Measurements from ENCODE around the gene SNTB2. TPM values are rescaled to one million over a fixed set of nuclear protein-coding genes. Genes with fewer than 3 reads are reported as not detected.

Gene SNTB2
- total RNA-seq, 1 donor from 2014 or later = 44.6 TPM

DNA sequence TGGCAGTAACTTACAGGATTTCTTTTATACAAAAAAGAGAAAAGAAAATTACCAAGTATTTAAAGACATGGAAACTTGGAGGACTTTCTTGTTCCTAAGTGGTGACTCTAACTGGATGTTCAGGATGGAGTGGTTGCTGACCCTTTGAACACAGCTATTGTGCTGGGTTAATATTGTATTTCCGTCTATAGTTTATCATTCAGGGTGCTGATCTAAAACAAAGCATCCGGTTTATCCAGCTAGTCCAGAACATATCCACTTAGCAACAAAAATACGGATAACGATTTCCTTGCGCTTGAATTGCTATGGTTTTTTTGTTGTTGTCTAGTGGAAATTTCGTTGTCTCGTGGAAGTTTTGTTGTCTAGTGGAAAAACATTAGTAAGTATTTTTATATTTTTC is 38.2 kb downstream of the SNTB2 start:
- peaks cover 12% of the 10 kb centered on the region for H3K4me1 ChIP-seq
- ATAC-seq (no peak), DNase-seq (no peak)
- intact Hi-C loops (cut with DNase I) = no loop called here
- no peak overlapping the region for H3K4me3 ChIP-seq
- no peaks in the 10 kb centered on the region for H3K36me3 ChIP-seq
- H3K27me3 ChIP-seq = no peaks in the 10 kb centered on the region
- peak overlapping the region; percentile 72 for H3K27ac ChIP-seq
- TF ChIP-seq, protein P1, sequence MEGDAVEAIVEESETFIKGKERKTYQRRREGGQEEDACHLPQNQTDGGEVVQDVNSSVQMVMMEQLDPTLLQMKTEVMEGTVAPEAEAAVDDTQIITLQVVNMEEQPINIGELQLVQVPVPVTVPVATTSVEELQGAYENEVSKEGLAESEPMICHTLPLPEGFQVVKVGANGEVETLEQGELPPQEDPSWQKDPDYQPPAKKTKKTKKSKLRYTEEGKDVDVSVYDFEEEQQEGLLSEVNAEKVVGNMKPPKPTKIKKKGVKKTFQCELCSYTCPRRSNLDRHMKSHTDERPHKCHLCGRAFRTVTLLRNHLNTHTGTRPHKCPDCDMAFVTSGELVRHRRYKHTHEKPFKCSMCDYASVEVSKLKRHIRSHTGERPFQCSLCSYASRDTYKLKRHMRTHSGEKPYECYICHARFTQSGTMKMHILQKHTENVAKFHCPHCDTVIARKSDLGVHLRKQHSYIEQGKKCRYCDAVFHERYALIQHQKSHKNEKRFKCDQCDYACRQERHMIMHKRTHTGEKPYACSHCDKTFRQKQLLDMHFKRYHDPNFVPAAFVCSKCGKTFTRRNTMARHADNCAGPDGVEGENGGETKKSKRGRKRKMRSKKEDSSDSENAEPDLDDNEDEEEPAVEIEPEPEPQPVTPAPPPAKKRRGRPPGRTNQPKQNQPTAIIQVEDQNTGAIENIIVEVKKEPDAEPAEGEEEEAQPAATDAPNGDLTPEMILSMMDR (IDR thresholded peaks at IDR 0.05) = no peak
- no peaks in the 10 kb centered on the region for H3K9me3 ChIP-seq

DNA sequence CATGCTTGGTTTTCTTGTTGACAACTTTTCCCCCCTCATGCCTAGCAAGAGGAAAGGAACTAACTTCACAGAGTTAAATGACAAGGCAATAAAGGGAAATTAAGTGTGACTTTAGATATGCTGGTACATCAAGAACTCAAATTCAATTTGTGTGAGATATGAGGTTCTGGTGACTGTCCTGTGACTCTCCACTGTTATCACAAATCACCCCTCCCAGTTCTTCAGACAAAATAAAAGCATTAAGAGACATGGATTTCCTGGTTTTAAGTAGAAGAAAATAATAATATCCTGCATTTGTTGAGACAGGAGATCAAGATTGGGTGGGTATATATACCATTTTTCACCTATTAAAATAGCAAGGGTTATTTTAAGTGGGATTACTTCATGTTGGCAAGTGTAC is 46.2 kb downstream of the SNTB2 start:
- intact Hi-C loops (cut with DNase I) = no loop called here
- H3K27me3 ChIP-seq = no peaks in the 10 kb centered on the region
- DNase-seq (no peak), ATAC-seq (no peak)
- H3K36me3 ChIP-seq = no peaks in the 10 kb centered on the region
- peaks cover 8% of the 10 kb centered on the region for H3K4me1 ChIP-seq
- TF ChIP-seq, protein P1 (IDR thresholded peaks at IDR 0.05) = no peak
- no peak overlapping the region for H3K4me3 ChIP-seq
- H3K9me3 ChIP-seq = no peaks in the 10 kb centered on the region
- H3K27ac ChIP-seq = no peak overlapping the region

DNA sequence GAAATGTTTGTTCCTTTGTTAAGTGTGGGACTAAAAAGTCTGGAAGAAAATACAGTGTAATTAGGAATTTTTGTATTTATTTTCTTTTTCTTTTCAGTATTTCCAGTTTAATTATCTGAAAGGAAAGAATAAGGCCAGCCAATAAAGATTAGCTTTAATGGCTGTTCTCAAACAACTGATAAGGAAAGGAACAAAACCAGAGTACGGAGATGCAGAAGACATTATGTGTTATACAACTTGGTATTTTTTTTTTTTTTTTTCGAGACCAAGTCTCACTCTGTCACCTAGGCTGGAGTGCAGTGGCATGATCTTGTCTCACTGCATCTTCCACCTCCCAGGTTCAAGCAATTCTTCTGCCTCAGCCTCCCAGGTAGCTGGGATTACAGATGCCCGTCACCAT is 47.5 kb downstream of the SNTB2 start:
- Histone ChIP-seq H3K4me1 (peaks cover 16% of the 10 kb centered on the region), H3K36me3 (no peaks in the 10 kb centered on the region), H3K27ac (no peak overlapping the region), H3K4me3 (no peak overlapping the region), H3K9me3 (no peaks in the 10 kb centered on the region), H3K27me3 (no peaks in the 10 kb centered on the region)
- ATAC-seq (no peak), DNase-seq (no peak)
- intact Hi-C loops (cut with DNase I) = no loop called here
- TF ChIP-seq, protein P1 (IDR thresholded peaks at IDR 0.05) = no peak

DNA sequence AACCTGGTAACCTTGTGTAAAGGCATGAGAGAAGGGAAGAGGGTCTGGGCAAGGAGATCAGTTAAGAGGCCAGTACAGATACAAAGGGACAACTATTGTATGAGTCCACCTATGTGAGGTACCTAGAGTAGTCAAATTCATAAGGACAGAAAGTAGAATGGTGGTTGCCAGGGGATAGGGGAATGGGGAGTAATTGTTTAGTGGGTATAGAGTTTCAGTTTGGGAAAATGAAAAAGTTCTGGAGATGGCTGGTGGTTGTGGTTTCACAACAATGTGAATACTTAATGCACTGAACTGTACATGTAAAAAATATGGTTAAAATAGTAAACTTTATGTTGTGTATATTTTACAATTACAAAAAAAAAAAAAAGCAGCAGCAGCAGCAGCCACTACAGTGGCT is 49.4 kb downstream of the SNTB2 start:
- ATAC-seq (no peak), DNase-seq (no peak)
- TF ChIP-seq, protein P1 (IDR thresholded peaks at IDR 0.05) = no peak
- Histone ChIP-seq H3K36me3 (no peaks in the 10 kb centered on the region), H3K9me3 (no peaks in the 10 kb centered on the region), H3K27ac (no peak overlapping the region), H3K4me1 (peaks cover 16% of the 10 kb centered on the region), H3K4me3 (no peak overlapping the region), H3K27me3 (no peaks in the 10 kb centered on the region)
- intact Hi-C loops (cut with DNase I) = no loop called here

DNA sequence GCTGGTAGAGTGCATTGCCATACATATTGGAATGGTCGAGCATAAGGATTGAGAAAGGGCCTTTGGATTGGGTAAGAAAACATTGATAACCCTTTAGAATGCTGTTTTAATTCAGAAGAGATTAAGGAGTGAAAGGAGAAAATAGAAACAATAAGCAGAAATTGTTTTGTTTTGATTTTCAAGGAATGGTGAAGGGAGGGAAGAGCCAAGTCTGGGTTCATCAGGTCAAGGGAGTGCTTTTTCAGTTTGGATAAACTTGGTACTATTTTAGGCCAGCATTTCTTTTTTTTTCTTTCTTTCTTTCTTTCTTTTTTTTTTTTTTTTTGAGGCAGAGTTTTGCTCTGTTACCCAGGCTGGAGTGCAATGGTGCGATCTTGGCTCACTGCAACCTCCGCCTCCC is 50.3 kb downstream of the SNTB2 start:
- Histone ChIP-seq H3K9me3 (no peaks in the 10 kb centered on the region), H3K27ac (no peak overlapping the region), H3K27me3 (no peaks in the 10 kb centered on the region), H3K4me3 (no peak overlapping the region), H3K4me1 (peaks cover 19% of the 10 kb centered on the region), H3K36me3 (no peaks in the 10 kb centered on the region)
- TF ChIP-seq, protein P1 (IDR thresholded peaks at IDR 0.05) = no peak
- no peak for ATAC-seq
- DNase-seq = no peak
- intact Hi-C loops (cut with DNase I) = no loop called here

DNA sequence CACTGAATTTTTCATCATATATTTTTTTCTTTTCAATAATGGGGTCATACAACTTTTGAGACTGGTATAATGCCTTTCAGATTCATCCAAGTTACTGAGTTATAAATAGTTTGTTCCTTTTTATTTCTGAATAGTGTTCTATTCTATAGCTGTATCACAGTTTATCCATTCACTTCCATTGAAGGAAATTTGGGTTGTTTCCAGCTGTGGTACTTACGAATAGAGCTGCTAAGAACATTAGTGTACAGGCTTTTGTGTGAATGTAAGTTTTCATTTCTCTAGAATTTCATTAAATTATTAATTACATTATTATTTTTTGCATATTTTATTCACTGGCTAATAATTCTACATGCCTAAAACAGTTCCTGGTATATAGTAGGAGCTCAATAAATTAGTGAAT is 52.9 kb downstream of the SNTB2 start:
- intact Hi-C loops (cut with DNase I) = no loop called here
- Histone ChIP-seq H3K27me3 (no peaks in the 10 kb centered on the region), H3K4me1 (peaks cover 16% of the 10 kb centered on the region), H3K4me3 (no peak overlapping the region), H3K9me3 (no peaks in the 10 kb centered on the region), H3K27ac (no peak overlapping the region), H3K36me3 (no peaks in the 10 kb centered on the region)
- TF ChIP-seq, protein P1 (IDR thresholded peaks at IDR 0.05) = no peak
- ATAC-seq (no peak), DNase-seq (no peak)

All from upper lobe of right lung (tissue), 1 donor.